B cell (primary cell): ENCODE results near the gene LY9. TPM values are rescaled to one million over a fixed set of nuclear protein-coding genes. Genes with fewer than 3 reads are reported as not detected.

Experiments used
- ATAC-seq: fragments of 200-7000 bp; cut with Tn5 transposase; one replicate; pipeline ENCODE4 v1.10.0; 2021; ENCODE audit warnings: low read depth, mild to moderate bottlenecking, moderate number of reproducible peaks, moderate library complexity
- CTCF ChIA-PET: fragments of 350-600 bp; sonication (Branson Sonifier 250); formaldehyde crosslinking; loops from one replicate; lab custom pipeline; 2021; ENCODE audit warnings: antibody characterized with exemption, inconsistent platforms; lab: Charles Lee
- POLR2A ChIA-PET: fragments of 350-600 bp; sonication (Branson Sonifier 250); formaldehyde crosslinking; loops from one replicate; lab custom pipeline; 2021; ENCODE audit warnings: antibody characterized with exemption; lab: Charles Lee
- DNase-seq: peaks from one replicate; pipeline ENCODE4 v3.0.0; 2013
- H2AFZ ChIP-seq: 2 replicates; pipeline ENCODE4 v1.6.1; 2012; ENCODE audit warnings: mild to moderate bottlenecking, low read depth, low read length; ENCODE audit not compliant: insufficient read depth, poor library complexity, severe bottlenecking
- H3K27ac ChIP-seq, 2 donors: 1 replicate in 1 of 2; 2 replicates in 1 of 2; pipeline ENCODE4 v1.5.1; 2012 to 2013; ENCODE audit warnings: low read length in 2 of 2, mild to moderate bottlenecking in 2 of 2, moderate library complexity in 1 of 2
- H3K27me3 ChIP-seq, 4 experiments: fragments of 200-600 bp in 1 of 4; sonication (generic) in 1 of 4; replicated peaks in 1 of 4; 1 replicate in 2 of 4; 2 replicates in 2 of 4; pipeline versions ENCODE4 v1.6.1 to v1.7.0; 2013 to 2016; ENCODE audit warnings: low read length in 3 of 4, mild to moderate bottlenecking in 2 of 4, mixed read lengths in 1 of 4, moderate library complexity in 1 of 4; ENCODE audit not compliant: insufficient read depth in 4 of 4, control insufficient read depth in 3 of 4; ENCODE audit errors: control extremely low read depth in 1 of 4
- H3K36me3 ChIP-seq, 2 experiments: replicated peaks in 1 of 2; 1 replicate in 1 of 2; 2 replicates in 1 of 2; pipeline versions ENCODE4 v1.6.1 to v1.7.1; 2013; ENCODE audit warnings: low read length in 1 of 2; ENCODE audit not compliant: insufficient read depth in 2 of 2, control insufficient read depth in 1 of 2; ENCODE audit errors: control extremely low read depth in 1 of 2, extremely low read depth in 1 of 2
- H3K4me1 ChIP-seq, 2 donors: fragments of 200-600 bp in 1 of 2; sonication (generic) in 1 of 2; 1 replicate in 1 of 2; 2 replicates in 1 of 2; pipeline versions ENCODE4 v1.5.1 to v1.6.1; 2013 to 2017; ENCODE audit warnings: low read length in 2 of 2; ENCODE audit not compliant: control insufficient read depth in 2 of 2, insufficient read depth in 2 of 2
- H3K4me2 ChIP-seq: replicated peaks from 2 replicates; pipeline ENCODE3; 2012; ENCODE audit warnings: mild to moderate bottlenecking, low read depth, low read length; ENCODE audit not compliant: poor library complexity, severe bottlenecking
- H3K4me3 ChIP-seq, 5 experiments: fragments of 200-600 bp in 1 of 5; sonication (generic) in 1 of 5; 1 replicate in 3 of 5; 2 replicates in 2 of 5; pipeline versions ENCODE4 v1.5.1 to v1.7.0; 2011 to 2016; ENCODE audit warnings: low read length in 4 of 5, mild to moderate bottlenecking in 4 of 5, low read depth in 2 of 5, control low read depth in 1 of 5, moderate library complexity in 1 of 5; ENCODE audit not compliant: insufficient read depth in 1 of 5; ENCODE audit errors: control extremely low read depth in 1 of 5, extremely low read depth in 1 of 5
- H3K79me2 ChIP-seq: fragments of 200-600 bp; sonication (generic); one replicate; pipeline ENCODE4 v1.6.0; 2016; ENCODE audit warnings: low read length; ENCODE audit not compliant: control insufficient read depth, insufficient read depth
- H3K9ac ChIP-seq: fragments of 200-600 bp; sonication (generic); 2 replicates; pipeline ENCODE4 v1.6.1; 2017; ENCODE audit warnings: mild to moderate bottlenecking, low read length, moderate library complexity
- H3K9me3 ChIP-seq, 3 donors: one replicate each; pipeline versions ENCODE4 v1.6.1 to v1.7.1; 2013; ENCODE audit warnings: low read length in 2 of 3; ENCODE audit not compliant: control insufficient read depth in 2 of 3, insufficient read depth in 1 of 3; ENCODE audit errors: control extremely low read depth in 1 of 3
- H4K20me1 ChIP-seq: 2 replicates; pipeline ENCODE4 v1.6.0; 2012; ENCODE audit warnings: mild to moderate bottlenecking, low read length; ENCODE audit not compliant: insufficient read depth, control insufficient read depth, poor library complexity, severe bottlenecking
- H3K27ac Mint-ChIP-seq: one replicate; pipeline ENCODE4 v1.8.0; 2021; ENCODE audit warnings: mixed read lengths
- H3K27me3 Mint-ChIP-seq: one replicate; pipeline ENCODE4 v1.8.0; 2021; ENCODE audit warnings: mixed read lengths
- H3K4me1 Mint-ChIP-seq: one replicate; pipeline ENCODE4 v1.8.0; 2021; ENCODE audit warnings: mixed read lengths
- H3K4me3 Mint-ChIP-seq: one replicate; pipeline ENCODE4 v1.8.0; 2021; ENCODE audit warnings: mixed read lengths
- H3K9me3 Mint-ChIP-seq: one replicate; pipeline ENCODE4 v1.8.0; 2022; ENCODE audit warnings: mixed read lengths; ENCODE audit not compliant: insufficient read depth
- EZH2 ChIP-seq: IDR thresholded peaks from 2 replicates; pipeline ENCODE4 v1.6.1; 2012; ENCODE audit warnings: borderline replicate concordance, low read depth, mild to moderate bottlenecking, moderate library complexity, low read length; ENCODE audit not compliant: insufficient read depth, poor library complexity, severe bottlenecking
- WGBS: methylation state at CpG from one replicate; pipeline ENCODE4 v1.1.5; 2013; ENCODE audit warnings: missing lambda C conversion rate; ENCODE audit not compliant: insufficient coverage; 5-methylcytosine and 5-hydroxymethylcytosine counted together
- intact Hi-C: fragments of 100-400 bp; cut with micrococcal nuclease; formaldehyde crosslinking; loops from one replicate; pipeline ENCODE4 v1.10.0; 2022
- polyA plus RNA-seq: library from polyadenylated mRNA; depleted of rRNA; stranded (reverse); fragments of >200 nt; gene quantifications from 2 replicates; pipeline ENCODE4 v1.2.3, GENCODE V29; 2012
- total RNA-seq, 2 donors: library from RNA; stranded (reverse); fragments of 120-200 nt in 1 of 2; gene quantifications; 1 replicate in 1 of 2; 2 replicates in 1 of 2; pipeline versions ENCODE4 v1.2.3 to v1.2.4, GENCODE V29; 2013 to 2022
- TF ChIP-seq, protein P1 (sequence below): fragments of 200-600 bp; IDR thresholded peaks from one replicate; pipeline ENCODE4 v1.8.0; 2022; ENCODE audit warnings: antibody characterized with exemption, mild to moderate bottlenecking

Gene LY9
- total and polyA plus RNA-seq, 2 donors (not counting 1 experiment from before 2014, with no cell fraction given), result 252 to 365 TPM

DNA sequence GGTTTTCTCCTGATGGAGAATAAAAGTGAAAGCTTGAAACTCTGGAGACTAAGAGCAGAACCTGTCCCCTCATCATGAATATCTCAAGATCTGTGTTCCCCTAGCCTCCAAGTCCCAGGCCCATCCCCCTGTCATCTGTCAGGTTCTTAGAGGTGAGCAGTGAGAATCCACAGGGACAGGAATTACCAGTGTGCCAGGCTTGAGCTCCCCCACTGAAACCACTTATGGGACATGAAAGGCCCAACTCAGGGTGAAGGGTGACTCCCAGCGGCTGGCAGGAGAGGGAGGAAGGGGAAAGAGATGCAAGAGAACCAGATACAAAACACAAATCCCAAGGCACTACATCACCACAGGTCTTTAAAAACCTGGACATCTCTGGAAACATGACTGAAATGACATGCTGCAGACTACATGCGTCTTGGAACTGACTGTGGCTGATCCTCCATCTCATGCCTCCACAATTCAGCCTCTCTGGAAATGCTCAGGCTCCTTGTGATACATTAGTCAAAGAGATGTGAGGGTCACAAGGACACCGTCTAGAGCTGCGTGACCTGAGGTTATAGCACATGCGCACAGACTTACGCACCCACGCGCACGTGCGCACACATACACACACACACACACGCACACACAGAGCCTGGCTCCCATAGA is 6.8 kb upstream of the LY9 start:
- H3K27me3 Mint-ChIP-seq, result no peaks in the 10 kb centered on the region
- H3K4me3 Mint-ChIP-seq, result peak overlapping the region; percentile 68
- Histone ChIP-seq H2AFZ (no peak overlapping the region), H4K20me1 (no peaks in the 10 kb centered on the region), H3K79me2 (peaks cover 17% of the 10 kb centered on the region), H3K9ac (peak overlapping the region; percentile 50), H3K27me3 (no peaks in the 10 kb centered on the region), H3K36me3 (no peaks in the 10 kb centered on the region), H3K4me1 (peaks cover 24 to 31% of the 10 kb centered on the region in 2 donors), H3K9me3 (peaks cover 0 to 7% (median 0%) of the 10 kb centered on the region in 3 donors), H3K4me2 (peak overlapping the region; percentile 65), H3K27ac (peak overlapping the region; percentile 99), H3K4me3 (peak overlapping the region in 1 of 5 experiments; percentile 5)
- 87% methylated on average over 3 of the region's 11 CpGs for WGBS
- no peaks in the 10 kb centered on the region for H3K9me3 Mint-ChIP-seq
- ChIA-PET CTCF (interaction anchor here (0.8 to 4.9 kb wide), 11 partner anchors 9 to 165 kb away, joined by 3 to 21 read pairs (median 5); partner anchors contain the start of gene ITLN2), POLR2A (interaction anchor here (0.7 to 1.7 kb wide), 4 partner anchors 7 to 13 kb away, joined by 3 to 9 read pairs (median 5); no protein-coding TSS in a partner anchor)
- TF ChIP-seq EZH2, result no peak
- TF ChIP-seq, protein P1, sequence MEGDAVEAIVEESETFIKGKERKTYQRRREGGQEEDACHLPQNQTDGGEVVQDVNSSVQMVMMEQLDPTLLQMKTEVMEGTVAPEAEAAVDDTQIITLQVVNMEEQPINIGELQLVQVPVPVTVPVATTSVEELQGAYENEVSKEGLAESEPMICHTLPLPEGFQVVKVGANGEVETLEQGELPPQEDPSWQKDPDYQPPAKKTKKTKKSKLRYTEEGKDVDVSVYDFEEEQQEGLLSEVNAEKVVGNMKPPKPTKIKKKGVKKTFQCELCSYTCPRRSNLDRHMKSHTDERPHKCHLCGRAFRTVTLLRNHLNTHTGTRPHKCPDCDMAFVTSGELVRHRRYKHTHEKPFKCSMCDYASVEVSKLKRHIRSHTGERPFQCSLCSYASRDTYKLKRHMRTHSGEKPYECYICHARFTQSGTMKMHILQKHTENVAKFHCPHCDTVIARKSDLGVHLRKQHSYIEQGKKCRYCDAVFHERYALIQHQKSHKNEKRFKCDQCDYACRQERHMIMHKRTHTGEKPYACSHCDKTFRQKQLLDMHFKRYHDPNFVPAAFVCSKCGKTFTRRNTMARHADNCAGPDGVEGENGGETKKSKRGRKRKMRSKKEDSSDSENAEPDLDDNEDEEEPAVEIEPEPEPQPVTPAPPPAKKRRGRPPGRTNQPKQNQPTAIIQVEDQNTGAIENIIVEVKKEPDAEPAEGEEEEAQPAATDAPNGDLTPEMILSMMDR, result no peak
- peak overlapping the region; percentile 98 for H3K27ac Mint-ChIP-seq
- ATAC-seq (no peak), DNase-seq (no peak)
- H3K4me1 Mint-ChIP-seq, result peaks cover 35% of the 10 kb centered on the region
- intact Hi-C loops, result no loop called here
